HG03558 (cell line): Measurements from ENCODE around the gene ITLN1.
"Not testable (repeated sequence)": the region's sequence is repeated elsewhere in the genome, so short reads cannot be mapped to it uniquely, and the experiment has no call there.

Experiments used
- ATAC-seq: cut with Tn5 transposase; IDR thresholded peaks from one replicate; pipeline ENCODE4 v1.9.1; 2021; ENCODE audit warnings: moderate number of reproducible peaks; ENCODE audit not compliant: unreplicated experiment; ENCODE audit errors: extremely low read depth

ITLN1 gene

GRCh38 chr1:160885042-160885441, at the start of gene ITLN1:
ITLN1 (minus strand) TSS chr1:160885180; CDS start chr1:160884877, 303 bp downstream.
- no peak for ATAC-seq

- not testable (repeated sequence) for ATAC-seq
Observed at GRCh38 chr1:160933305-160933704, 48.3 kb upstream of the ITLN1 start.

- no peak for ATAC-seq
Observed at GRCh38 chr1:160925652-160926244, 40.8 kb upstream of the ITLN1 start.

- no peak for ATAC-seq
Observed at GRCh38 chr1:160924791-160925651, 40.0 kb upstream of the ITLN1 start.

GRCh38 chr1:160916666-160917065, 31.7 kb upstream of the ITLN1 start:
- ATAC-seq, result no peak

GRCh38 chr1:160913229-160913628, 28.2 kb upstream of the ITLN1 start:
- ATAC-seq, result not testable (repeated sequence)

GRCh38 chr1:160911925-160912324, 26.9 kb upstream of the ITLN1 start:
- no peak for ATAC-seq

- ATAC-seq, result no peak
Observed at GRCh38 chr1:160911441-160911840, 26.5 kb upstream of the ITLN1 start.

GRCh38 chr1:160910170-160910750, 25.3 kb upstream of the ITLN1 start:
- ATAC-seq, result no peak

- ATAC-seq, result no peak
Observed at GRCh38 chr1:160907976-160908375, 23.0 kb upstream of the ITLN1 start.

- ATAC-seq, result no peak
Observed at GRCh38 chr1:160905617-160905989, 20.6 kb upstream of the ITLN1 start.

GRCh38 chr1:160904783-160905616, 20.0 kb upstream of the ITLN1 start:
- no peak for ATAC-seq

- not testable (repeated sequence) for ATAC-seq
Observed at GRCh38 chr1:160902251-160902650, 17.3 kb upstream of the ITLN1 start.

- no peak for ATAC-seq
Observed at GRCh38 chr1:160901768-160902167, 16.8 kb upstream of the ITLN1 start.

- not testable (repeated sequence) for ATAC-seq
Observed at GRCh38 chr1:160900683-160901082, 15.7 kb upstream of the ITLN1 start.

- not testable (repeated sequence) for ATAC-seq
Observed at GRCh38 chr1:160894368-160895135, 9.6 kb upstream of the ITLN1 start.

- no peak for ATAC-seq
Observed at GRCh38 chr1:160891474-160891873, 6.5 kb upstream of the ITLN1 start.

- no peak for ATAC-seq
Observed at GRCh38 chr1:160888926-160889325, 3.9 kb upstream of the ITLN1 start.

GRCh38 chr1:160887071-160887470, 2.1 kb upstream of the ITLN1 start:
- no peak for ATAC-seq

- ATAC-seq, result no peak
Observed at GRCh38 chr1:160884579-160884978, 401 bp downstream of the ITLN1 start.
